ENCODE data around the gene PRMT2.
A peak's percentile ranks its signal among the peaks of the same experiment; 100 is the strongest.

GRCh38 chr21:46626975-46627501 is 8.4 kb upstream of the PRMT2 start:
- no peak for TF ChIP-seq CTCF (IDR thresholded peaks at IDR 0.05; ENCODE audit: insufficient read depth, low read length)
- TF ChIP-seq REST (IDR thresholded peaks at IDR 0.05; ENCODE audit: insufficient replicate concordance, low read depth): no peak
- TF ChIP-seq POLR2AphosphoS5 (IDR thresholded peaks at IDR 0.05; ENCODE audit: low read depth): no peak
- no peak for TF ChIP-seq GABPA (IDR thresholded peaks at IDR 0.05; ENCODE audit: low read depth)
- peak; percentile 51 for TF ChIP-seq SPI1 (IDR thresholded peaks at IDR 0.05; ENCODE audit: borderline replicate concordance, low read depth)
